ENCODE measurements around the gene HSF4. TPM values are rescaled to one million over a fixed set of nuclear protein-coding genes. Genes with fewer than 3 reads are reported as not detected.

Gene HSF4
- total and polyA plus RNA-seq, 2 of the 4 experiments (the other 2 are of a cell fraction), result 0.54 to 7.5 TPM

GRCh38 chr16:67211674-67212073 lies 47.1 kb downstream of the HSF4 start:
- H3K4me2 ChIP-seq (ENCODE audit: low read depth, low read length), result no peak overlapping the region
- H4K20me1 ChIP-seq (ENCODE audit: insufficient read depth, low read length), result 0 out of 2 replicates have a peak, but pooled peaks cover 6% of the 10 kb centered on the region
- H3K27ac ChIP-seq (ENCODE audit: insufficient read depth, low read length), result no peak overlapping the region
- no peak overlapping the region for H2AFZ ChIP-seq (replicated peaks; ENCODE audit: low read length, poor library complexity)
- H3K4me1 ChIP-seq (ENCODE audit: control insufficient read depth, insufficient read depth, low read length), result peaks cover 8% of the 10 kb centered on the region
- BruUV-seq (replicated peaks), result no TSS peak
- in situ Hi-C loops (cut with MboI; ENCODE audit: low sequenced_read_pairs) (no loop called here), intact Hi-C loops (cut with micrococcal nuclease) (no loop called here), dilution Hi-C loops (cut with HindIII; ENCODE audit: low sequenced_read_pairs, unreplicated experiment) (no loop called here)
- H4K5ac ChIP-seq (ENCODE audit: low read depth, low read length), result no peak overlapping the region
- ATAC-seq (ENCODE audit: low read depth) (no peak), DNase-seq (no peak)
- no peak overlapping the region for H3K23ac ChIP-seq (ENCODE audit: low read depth, low read length)
- H3K9me1 ChIP-seq (ENCODE audit: insufficient read depth, low read length), result peaks cover 20% of the 10 kb centered on the region
- no peak overlapping the region for H3K14ac ChIP-seq (replicated peaks; ENCODE audit: low read depth, low read length)
- H2BK120ac ChIP-seq (ENCODE audit: low read depth, low read length), result no peak overlapping the region
- WGBS, 2 experiments (ENCODE audit: extremely low coverage in 2 of 2, insufficient read length in 1 of 2), result 80% methylated on average over 2 of the region's 7 CpGs; no CpG with 5 or more reads in 1 of the 2 experiments
- H3K18ac ChIP-seq (ENCODE audit: low read depth, low read length), result no peak overlapping the region
- H3K4ac ChIP-seq (ENCODE audit: low read depth, low read length), result no peak overlapping the region
- H3K79me1 ChIP-seq (ENCODE audit: low read depth in 1 of 2, low read length in 2 of 2), result peaks cover 0 to 9% of the 10 kb centered on the region in 2 experiments; a peak in 1 of 4 replicates
- TF ChIP-seq MXI1 (IDR thresholded peaks at IDR 0.05; ENCODE audit: borderline replicate concordance, low read depth, low read length) (no peak), FOS (IDR thresholded peaks at IDR 0.05; ENCODE audit: low read depth, low read length) (no peak), CHD1 (IDR thresholded peaks at IDR 0.05; ENCODE audit: low read depth, low read length) (no peak), BHLHE40 (IDR thresholded peaks at IDR 0.05; ENCODE audit: low read depth, low read length) (no peak), NFE2L2 (IDR thresholded peaks at IDR 0.05; ENCODE audit: low read depth, low read length) (no peak), RAD21 (IDR thresholded peaks at IDR 0.05; ENCODE audit: low read length) (no peak), MAZ (IDR thresholded peaks at IDR 0.05; ENCODE audit: borderline replicate concordance, low read depth, low read length) (no peak), POLR2A (IDR thresholded peaks at IDR 0.05; ENCODE audit: low read depth, low read length) (no peak), RCOR1 (IDR thresholded peaks at IDR 0.05; ENCODE audit: insufficient replicate concordance, low read length) (no peak), SMC3 (IDR thresholded peaks at IDR 0.05; ENCODE audit: low read depth, low read length) (no peak)
- H3K9ac ChIP-seq (ENCODE audit: low read depth, low read length), result no peak overlapping the region
- H3K36me3 ChIP-seq (ENCODE audit: control insufficient read depth, insufficient read depth, low read length), result no peaks in the 10 kb centered on the region
- CTCF ChIA-PET, result interaction anchor here (1.5 kb wide), 1 partner anchor 14 kb away, joined by 3 read pairs; no protein-coding TSS in a partner anchor
- POLR2A ChIA-PET (ENCODE audit: unreplicated experiment), result no interaction called here
- H2AK9ac ChIP-seq (replicated peaks; ENCODE audit: low read depth, low read length, poor library complexity), result no peak overlapping the region
- no peak overlapping the region for H2BK5ac ChIP-seq (ENCODE audit: low read depth, low read length, poor library complexity, severe bottlenecking)
- no peaks in the 10 kb centered on the region for H3K9me3 ChIP-seq (ENCODE audit: control insufficient read depth, insufficient read depth, low read length)
- no peak overlapping the region for H2BK20ac ChIP-seq (ENCODE audit: low read depth, low read length)
- H3K4me3 ChIP-seq (ENCODE audit: insufficient read depth, low read depth, low read length), result no peak overlapping the region
- no peak overlapping the region for H4K91ac ChIP-seq (ENCODE audit: insufficient read depth, low read depth, low read length)
- H3K27me3 ChIP-seq (ENCODE audit: control insufficient read depth, insufficient read depth, low read length), result no peaks in the 10 kb centered on the region
- H3K56ac ChIP-seq (ENCODE audit: extremely low read depth, insufficient read depth, low read length), result no peak overlapping the region
- no peak overlapping the region for H2AK5ac ChIP-seq (ENCODE audit: low read depth, low read length)
- no peak overlapping the region for H4K8ac ChIP-seq (ENCODE audit: low read depth in 2 of 2, low read length in 2 of 2)
- no peak overlapping the region for H2BK15ac ChIP-seq (ENCODE audit: low read depth, low read length)
